Body of pancreas (tissue), 4 donors: Measurements from ENCODE around the gene NPNT.

Source experiments
- POLR2A ChIP-seq, 3 donors: fragments of 450-650 bp; IDR thresholded peaks; one replicate each; pipeline ENCODE4 v1.6.1; 2016; ENCODE audit warnings: antibody characterized with exemption in 3 of 3, mild to moderate bottlenecking in 2 of 3
- TF ChIP-seq, protein P1 (sequence below), 7 experiments: fragments of 450-650 bp in 4 of 7; fragments of 200-600 bp in 3 of 7; sonication (generic) in 3 of 7; IDR thresholded peaks; one replicate each; pipeline ENCODE4 v1.5.1; 2016 to 2019; ENCODE audit warnings: antibody characterized with exemption in 7 of 7

DNA sequence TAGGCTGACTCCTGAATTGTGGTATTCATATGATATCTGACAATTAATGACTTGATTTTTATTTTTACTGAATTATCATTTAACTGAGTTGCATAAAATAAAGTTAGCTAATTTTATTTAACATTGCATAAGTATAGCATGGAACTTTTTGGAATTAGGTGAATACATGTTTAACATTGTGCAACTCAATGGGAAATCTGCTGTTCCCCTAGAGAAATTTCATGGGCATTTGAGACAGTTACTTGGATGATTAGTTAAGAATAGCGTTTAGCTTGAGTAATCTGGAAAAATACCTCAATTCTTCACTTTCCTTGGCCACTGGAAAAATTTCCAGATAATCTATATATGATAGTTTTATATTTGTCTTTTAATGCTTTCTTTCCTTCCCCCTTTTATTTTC, 42.5 kb downstream of the NPNT start:
- TF ChIP-seq, protein P1, sequence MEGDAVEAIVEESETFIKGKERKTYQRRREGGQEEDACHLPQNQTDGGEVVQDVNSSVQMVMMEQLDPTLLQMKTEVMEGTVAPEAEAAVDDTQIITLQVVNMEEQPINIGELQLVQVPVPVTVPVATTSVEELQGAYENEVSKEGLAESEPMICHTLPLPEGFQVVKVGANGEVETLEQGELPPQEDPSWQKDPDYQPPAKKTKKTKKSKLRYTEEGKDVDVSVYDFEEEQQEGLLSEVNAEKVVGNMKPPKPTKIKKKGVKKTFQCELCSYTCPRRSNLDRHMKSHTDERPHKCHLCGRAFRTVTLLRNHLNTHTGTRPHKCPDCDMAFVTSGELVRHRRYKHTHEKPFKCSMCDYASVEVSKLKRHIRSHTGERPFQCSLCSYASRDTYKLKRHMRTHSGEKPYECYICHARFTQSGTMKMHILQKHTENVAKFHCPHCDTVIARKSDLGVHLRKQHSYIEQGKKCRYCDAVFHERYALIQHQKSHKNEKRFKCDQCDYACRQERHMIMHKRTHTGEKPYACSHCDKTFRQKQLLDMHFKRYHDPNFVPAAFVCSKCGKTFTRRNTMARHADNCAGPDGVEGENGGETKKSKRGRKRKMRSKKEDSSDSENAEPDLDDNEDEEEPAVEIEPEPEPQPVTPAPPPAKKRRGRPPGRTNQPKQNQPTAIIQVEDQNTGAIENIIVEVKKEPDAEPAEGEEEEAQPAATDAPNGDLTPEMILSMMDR (IDR thresholded peaks at IDR 0.05): no peak
- no peak for TF ChIP-seq POLR2A (IDR thresholded peaks at IDR 0.05)
